Heart left ventricle (tissue), 16 donors: ENCODE data around the gene FGF16. TPM values are rescaled to one million over a fixed set of nuclear protein-coding genes. Genes with fewer than 3 reads are reported as not detected.

Experiments used
- ATAC-seq, 4 donors: fragments of 200-7000 bp; cut with Tn5 transposase; one replicate each; pipeline ENCODE4 v1.9.1; 2020 to 2022; ENCODE audit warnings: moderate library complexity in 4 of 4, mild to moderate bottlenecking in 3 of 4, moderate number of reproducible peaks in 1 of 4
- DNase-seq, 5 donors: peaks; one replicate each; pipeline ENCODE4 v3.0.0-alpha.2; 2020
- H3K27ac ChIP-seq, 12 donors: fragments of 200-600 bp; sonication (generic) in 4 of 12; one replicate each; pipeline versions ENCODE4 v1.5.0 to v1.8.0; 2016 to 2022; ENCODE audit warnings: mild to moderate bottlenecking in 2 of 12
- H3K27me3 ChIP-seq, 9 donors: fragments of 200-600 bp; sonication (generic) in 2 of 9; one replicate each; pipeline versions ENCODE4 v1.5.1 to v1.8.0; 2016 to 2022; ENCODE audit warnings: mild to moderate bottlenecking in 3 of 9
- H3K36me3 ChIP-seq, 9 donors: fragments of 200-600 bp; sonication (generic) in 2 of 9; one replicate each; pipeline versions ENCODE4 v1.5.0 to v1.8.0; 2018 to 2022; ENCODE audit warnings: mild to moderate bottlenecking in 2 of 9
- H3K4me1 ChIP-seq, 12 donors: fragments of 200-600 bp; sonication (generic) in 4 of 12; one replicate each; pipeline versions ENCODE4 v1.5.0 to v1.8.0; 2016 to 2022; ENCODE audit warnings: mild to moderate bottlenecking in 3 of 12
- H3K4me3 ChIP-seq, 12 donors: fragments of 200-600 bp; sonication (generic) in 4 of 12; one replicate each; pipeline versions ENCODE4 v1.5.0 to v1.8.0; 2017 to 2022; ENCODE audit warnings: mild to moderate bottlenecking in 9 of 12, moderate library complexity in 4 of 12
- H3K9me3 ChIP-seq, 12 donors: fragments of 200-600 bp; sonication (generic) in 4 of 12; one replicate each; pipeline versions ENCODE4 v1.5.0 to v1.8.0; 2016 to 2022; ENCODE audit warnings: mild to moderate bottlenecking in 1 of 12
- CTCF ChIP-seq, 12 donors: fragments of 200-600 bp; sonication (generic) in 4 of 12; IDR thresholded peaks; one replicate each; pipeline versions ENCODE4 v1.5.0 to v1.8.0; 2018 to 2022; ENCODE audit warnings: antibody characterized with exemption in 12 of 12, mild to moderate bottlenecking in 5 of 12
- POLR2A ChIP-seq, 2 donors: fragments of 450-650 bp; IDR thresholded peaks; one replicate each; pipeline ENCODE4 v1.6.1; 2017; ENCODE audit warnings: antibody characterized with exemption in 2 of 2, mild to moderate bottlenecking in 2 of 2, moderate library complexity in 2 of 2
- WGBS, 4 donors: extraction: QIAGEN DNeasy Blood & Tissue Kit in 2 of 4; methylation state at CpG; one replicate each; pipeline versions ENCODE4 v1.1.5 to v1.1.7; 2013 to 2018; 5-methylcytosine and 5-hydroxymethylcytosine counted together
- intact Hi-C, 10 donors: fragments of 100-400 bp; cut with DNase I; formaldehyde crosslinking; loops; one replicate each; pipeline versions ENCODE4 v1.11.1 to v1.14.2; 2022
- polyA plus RNA-seq, 2 donors: library from polyadenylated mRNA; stranded (reverse); fragments of 200-250 nt; gene quantifications; one replicate each; pipeline ENCODE4 v1.2.3, GENCODE V29; 2013
- total RNA-seq, 9 donors: library from RNA; depleted of rRNA in 2 of 9; stranded (reverse); fragments of >200 nt in 2 of 9; fragmentation: NEBNext Ultra II Directional in 3 of 9; extraction: Animal tissue kit (Norgen Biotek cat#: 25700) in 3 of 9; gene quantifications; one replicate each; pipeline versions ENCODE4 v1.1.0 to v1.2.4, GENCODE V29; 2016 to 2023
- donor health status: ischemic (EF 13 %, LVEDD 7.1; RV severe dilation, severe dysfunction).
- donor health status: healthy with polysubstance abuse.
- donor health status: DM: no; HTN: yes; CAD: no.
- donor health status: DM: no; HTN: no; CAD: no.
- donor health status: ischemic (EF 25% LVEDD 6.9; RV normal size, moderate dysfunction).
- donor health status: ischemic (EF 25% LVEDD 5.7; RV mildly dilated, moderate dysfunction).
- donor health status: healthy.
- donor health status: DM: yes; HTN: yes; CAD: no.
- donor health status: ischemic (EF 35%, LVEDD 5.7; RV mildly dilated, moderate dysfunction).
- donor health status: nonischemic (EF 11% LVEDD 7.7; RV severe dilation, severe dysfunction).
- donor health status: DM: yes; HTN: yes; CAD: no.
- donor health status: PGD.
- donor health status: ischemic (EF 29% LVEDD 5.4; RV normal size, mild dysfunction).
- donor health status: nonischemic (EF 23%, LVEDD 6.1; RV moderate dilation, normal function).

FGF16 gene
- total and polyA plus RNA-seq, 11 donors = 0.06 to 0.54 (median 0.22) TPM; not detected in 5

- WGBS, 4 donors = 58 to 89% (median 74%) methylated on average over 4 of the region's 4 CpGs
- intact Hi-C loops = loop anchor here in 3 of 10 donors (10.0 kb wide), 2 partner anchors 154 to 454 kb away; partner anchors contain the start of genes COX7B (in 1 of the 3) and MAGT1 (in 1 of the 3)
Measured at GRCh38 chrX:77440330-77440729, 6.9 kb upstream of the FGF16 start.

DNA sequence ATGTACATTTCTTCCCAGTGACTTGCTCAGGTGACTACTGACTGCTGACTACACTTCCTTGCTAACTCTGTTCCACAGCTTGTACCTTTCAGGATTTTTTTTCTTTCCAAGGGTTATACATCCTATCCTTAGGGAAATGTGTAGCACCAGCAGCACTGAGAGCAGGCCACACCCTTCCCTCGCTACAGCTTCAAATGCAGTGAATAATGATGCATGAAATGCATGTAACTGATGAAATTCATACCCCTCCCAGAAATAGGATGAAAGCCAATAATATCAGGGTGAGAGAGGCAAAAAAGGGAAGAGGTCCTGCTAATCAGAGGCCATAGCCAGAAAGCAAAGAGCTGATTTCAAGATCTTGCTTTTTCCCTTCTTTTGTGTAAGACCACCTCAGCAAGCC, 6.2 kb upstream of the FGF16 start:
- Histone ChIP-seq H3K4me1 (peaks cover 0 to 4% (median 0%) of the 10 kb centered on the region in 12 donors), H3K4me3 (no peak overlapping the region), H3K9me3 (no peaks in the 10 kb centered on the region), H3K36me3 (no peaks in the 10 kb centered on the region), H3K27ac (no peak overlapping the region), H3K27me3 (peaks cover 0 to 12% (median 0%) of the 10 kb centered on the region in 9 donors)
- no peak for DNase-seq
- 59 to 86% (median 80%) methylated on average over 1 of the region's 1 CpG for WGBS, 4 donors
- intact Hi-C loops = loop anchor here in 3 of 10 donors (10.0 kb wide), 2 partner anchors 154 to 454 kb away; partner anchors contain the start of genes COX7B (in 1 of the 3) and MAGT1 (in 1 of the 3)
- TF ChIP-seq POLR2A (IDR thresholded peaks at IDR 0.05) = no peak
- ATAC-seq = no peak

More at GRCh38 chrX:77440330-77440729, 6.9 kb upstream of the FGF16 start:
- H3K27ac ChIP-seq = no peak overlapping the region
- H3K27me3 ChIP-seq = peaks cover 0 to 9% (median 0%) of the 10 kb centered on the region in 9 donors
- H3K4me1 ChIP-seq = no peaks in the 10 kb centered on the region
- TF ChIP-seq CTCF (IDR thresholded peaks at IDR 0.05) = no peak
- TF ChIP-seq POLR2A (IDR thresholded peaks at IDR 0.05) = no peak
- no peak overlapping the region for H3K4me3 ChIP-seq
- no peaks in the 10 kb centered on the region for H3K36me3 ChIP-seq
- H3K9me3 ChIP-seq = no peaks in the 10 kb centered on the region
- ATAC-seq = no peak
- DNase-seq = no peak

DNA sequence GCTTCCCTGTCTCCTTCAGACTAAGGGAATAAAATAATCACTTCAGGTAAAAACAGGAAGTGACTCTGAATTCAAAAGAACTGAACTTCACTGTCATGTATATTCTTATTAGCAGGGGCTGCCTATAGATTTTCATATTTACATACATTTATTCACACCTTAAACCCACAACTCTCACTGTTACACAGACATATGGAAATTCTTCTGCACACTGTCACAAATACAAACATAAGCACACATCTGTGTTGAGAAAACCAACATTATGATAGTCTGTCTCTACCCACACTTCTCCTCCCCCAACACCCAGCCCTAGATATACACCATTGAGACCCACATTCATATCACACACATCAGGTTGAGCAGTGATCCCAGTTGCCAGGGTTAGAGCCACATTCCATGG, 5.7 kb upstream of the FGF16 start:
- intact Hi-C loops = loop anchor here in 3 of 10 donors (10.0 kb wide), 2 partner anchors 153 to 453 kb away; partner anchors contain the start of genes COX7B (in 1 of the 3) and MAGT1 (in 1 of the 3)

GRCh38 chrX:77442728-77443127, 4.5 kb upstream of the FGF16 start:
- WGBS, 4 donors = 50 to 70% (median 60%) methylated on average over 1 of the region's 1 CpG
- ATAC-seq = peak in 2 of 4 donors; percentile 45 to 83
- Histone ChIP-seq H3K27ac (peak overlapping the region in 3 of 12 donors; percentile 19 to 46 (median 30)), H3K4me1 (peaks cover 0 to 11% (median 0%) of the 10 kb centered on the region in 12 donors), H3K9me3 (no peaks in the 10 kb centered on the region), H3K27me3 (peaks cover 0 to 28% (median 0%) of the 10 kb centered on the region in 9 donors), H3K4me3 (no peak overlapping the region), H3K36me3 (no peaks in the 10 kb centered on the region)
- no peak for DNase-seq
- intact Hi-C loops = loop anchor here in 3 of 10 donors (10.0 kb wide), 2 partner anchors 152 to 452 kb away; partner anchors contain the start of genes COX7B (in 1 of the 3) and MAGT1 (in 1 of the 3)
- TF ChIP-seq POLR2A (IDR thresholded peaks at IDR 0.05) (no peak), CTCF (IDR thresholded peaks at IDR 0.05) (no peak)

More for the DNA sequence above, 5.7 kb upstream of the FGF16 start:
- Histone ChIP-seq H3K4me3 (no peak overlapping the region), H3K9me3 (no peaks in the 10 kb centered on the region), H3K4me1 (peaks cover 0 to 9% (median 0%) of the 10 kb centered on the region in 12 donors), H3K27me3 (peaks cover 0 to 17% (median 0%) of the 10 kb centered on the region in 9 donors), H3K27ac (no peak overlapping the region), H3K36me3 (no peaks in the 10 kb centered on the region)
- DNase-seq (no peak), ATAC-seq (no peak)
- TF ChIP-seq POLR2A (IDR thresholded peaks at IDR 0.05) = no peak
- TF ChIP-seq CTCF (IDR thresholded peaks at IDR 0.05) = no peak
